M059J (cell line): ENCODE data around the gene DCAKD. TPM values are rescaled to one million over a fixed set of nuclear protein-coding genes. Genes with fewer than 3 reads are reported as not detected.
"Not testable (repeated sequence)": the region's sequence is repeated elsewhere in the genome, so short reads cannot be mapped to it uniquely, and the experiment has no call there.

Source experiments
- DNase-seq: peaks from one replicate; pipeline ENCODE4 v3.0.0-alpha.2; 2012; ENCODE audit warnings: low read depth
- total RNA-seq: library from RNA; depleted of rRNA; stranded (reverse); fragments of >200 nt; shearing (Covaris generic); gene quantifications from 2 replicates; pipeline ENCODE4 v1.2.3, GENCODE V29; 2014

The DCAKD gene
- total RNA-seq, 1 experiment from 2014 or later: 22.2 TPM

- no peak for DNase-seq
These were observed 16.2 kb upstream of the DCAKD start for GRCh38 chr17:45067637-45068036.

- DNase-seq: no peak
These were observed 11.8 kb upstream of the DCAKD start for GRCh38 chr17:45063198-45063597.

GRCh38 chr17:45061606-45062205 lies 10.3 kb upstream of the DCAKD start:
- DNase-seq: no peak

DNA sequence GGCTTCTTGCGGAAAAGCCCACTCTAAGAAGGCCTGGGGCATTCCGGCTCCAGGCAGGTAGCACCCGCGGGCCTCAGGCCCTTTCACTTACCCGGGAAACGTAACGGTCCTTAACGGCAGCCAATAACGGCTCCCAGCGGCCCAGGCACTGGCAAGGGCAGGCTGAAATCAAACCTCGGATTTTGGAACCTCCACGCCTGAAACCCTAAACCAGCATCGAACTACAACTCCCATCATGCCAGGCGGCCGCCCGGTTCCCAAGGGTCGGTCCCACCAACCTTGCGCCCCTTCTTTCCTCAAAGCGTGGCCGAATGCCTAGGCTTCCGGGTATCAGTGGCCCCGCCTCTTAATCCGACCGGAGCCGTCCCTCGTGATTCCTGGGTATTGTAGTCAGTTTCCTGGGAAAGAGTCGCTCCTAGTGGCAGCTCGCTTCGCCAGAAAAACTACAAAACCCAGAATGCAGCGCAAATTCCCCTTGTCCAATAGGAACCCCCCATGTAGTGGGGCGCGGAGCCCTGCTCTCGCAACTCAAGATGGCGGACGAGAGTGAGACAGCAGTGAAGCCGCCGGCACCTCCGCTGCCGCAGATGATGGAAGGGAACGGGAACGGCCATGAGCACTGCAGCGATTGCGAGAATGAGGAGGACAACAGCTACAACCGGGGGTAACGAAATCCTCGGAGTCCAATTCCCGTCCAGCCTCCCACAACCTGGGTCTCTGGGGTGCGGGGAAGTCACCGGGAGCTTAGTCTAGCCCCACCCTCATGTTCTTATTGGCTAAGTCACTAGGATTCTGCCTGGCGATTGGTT lies 9.6 kb upstream of the DCAKD start, which contains the start of gene NMT1:
Gene NMT1, plus strand, starts transcription at position 521 of the 809 bp plus-strand sequence. Its CDS starts 13 bp downstream, at position 534.
- DNase-seq: peak; percentile 99

GRCh38 chr17:45060382-45060796 lies 9.0 kb upstream of the DCAKD start:
- no peak for DNase-seq

DNA sequence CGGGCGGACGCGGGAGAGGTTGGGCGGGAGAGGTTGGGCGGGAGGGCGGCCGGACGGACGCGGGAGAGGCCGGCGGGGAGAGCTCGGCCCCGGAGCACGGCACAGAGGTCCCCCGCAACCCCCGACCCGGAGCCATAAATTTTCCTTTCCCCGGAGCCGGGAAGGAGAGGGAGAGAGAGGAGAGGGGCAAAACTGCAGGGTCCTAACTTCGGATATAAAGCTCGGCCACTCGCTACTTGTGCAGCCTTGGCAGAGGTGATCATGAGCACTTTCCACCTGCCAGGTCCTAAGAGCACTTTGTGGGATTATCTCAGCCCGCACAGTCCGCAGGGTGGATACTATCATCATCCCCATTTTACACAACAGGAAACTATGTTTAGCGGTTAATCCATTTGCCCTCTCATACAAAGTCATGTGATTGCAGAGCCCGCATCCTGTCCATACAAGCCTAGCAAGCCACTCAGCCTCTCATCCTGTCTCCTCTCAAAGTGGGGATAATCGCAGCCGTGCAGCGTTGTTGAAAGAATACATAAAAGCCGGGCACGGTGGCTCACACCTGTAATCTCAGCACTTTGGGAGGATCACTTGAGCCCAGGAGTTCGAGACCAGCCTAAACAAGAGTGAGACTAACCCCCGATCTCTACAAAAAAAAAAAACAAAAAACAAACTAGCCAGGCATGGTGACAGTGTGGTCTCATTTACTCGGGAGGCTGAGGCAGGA lies 780 bp upstream of the DCAKD start:
- DNase-seq: peak; percentile 42

DNA sequence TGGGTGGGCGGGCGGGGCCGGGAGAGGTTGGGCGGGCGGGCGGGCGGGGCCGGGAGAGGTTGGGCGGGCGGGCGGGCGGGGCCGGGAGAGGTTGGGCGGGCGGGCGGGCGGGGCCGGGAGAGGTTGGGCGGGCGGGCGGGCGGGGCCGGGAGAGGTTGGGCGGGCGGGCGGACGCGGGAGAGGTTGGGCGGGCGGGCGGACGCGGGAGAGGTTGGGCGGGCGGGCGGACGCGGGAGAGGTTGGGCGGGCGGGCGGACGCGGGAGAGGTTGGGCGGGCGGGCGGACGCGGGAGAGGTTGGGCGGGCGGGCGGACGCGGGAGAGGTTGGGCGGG lies 254 bp upstream of the DCAKD start:
- DNase-seq: not testable (repeated sequence)

GRCh38 chr17:45050481-45051059 lies 862 bp downstream of the DCAKD start:
- DNase-seq: peak; percentile 47

- no peak for DNase-seq
These were observed 2.5 kb downstream of the DCAKD start for GRCh38 chr17:45048795-45049563.

DNA sequence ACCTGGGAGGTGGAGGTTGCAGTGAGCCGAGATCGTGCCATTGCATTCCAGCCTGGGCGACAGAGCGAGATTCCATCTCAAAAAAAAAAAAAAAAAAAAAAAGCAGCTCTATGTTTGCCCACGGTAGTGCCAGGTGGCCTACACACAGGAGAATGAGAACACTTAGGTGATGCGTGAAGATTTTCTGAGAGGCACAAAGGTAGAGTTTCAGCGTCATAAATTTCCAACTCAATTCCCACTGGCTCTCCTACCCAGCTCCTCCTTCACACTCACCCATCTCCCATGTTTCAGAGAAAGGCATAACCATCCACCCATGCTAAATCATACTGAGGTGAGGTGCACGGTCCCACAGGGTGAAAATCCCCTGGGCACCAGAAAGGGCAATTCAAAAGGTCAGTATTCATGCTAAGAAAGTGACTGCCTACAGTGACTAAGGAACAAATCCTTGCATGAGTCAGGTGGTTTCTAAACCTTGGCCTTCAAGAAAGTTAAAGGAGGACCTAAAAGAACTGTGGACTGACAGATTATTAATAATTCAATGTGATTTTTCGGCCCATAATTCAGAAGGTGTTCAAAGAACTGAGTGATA lies 4.8 kb downstream of the DCAKD start:
- DNase-seq: peak; percentile 60

GRCh38 chr17:45043813-45044540 lies 7.5 kb downstream of the DCAKD start:
- DNase-seq: no peak

GRCh38 chr17:45042346-45043120 lies 8.9 kb downstream of the DCAKD start:
- no peak for DNase-seq

DNA sequence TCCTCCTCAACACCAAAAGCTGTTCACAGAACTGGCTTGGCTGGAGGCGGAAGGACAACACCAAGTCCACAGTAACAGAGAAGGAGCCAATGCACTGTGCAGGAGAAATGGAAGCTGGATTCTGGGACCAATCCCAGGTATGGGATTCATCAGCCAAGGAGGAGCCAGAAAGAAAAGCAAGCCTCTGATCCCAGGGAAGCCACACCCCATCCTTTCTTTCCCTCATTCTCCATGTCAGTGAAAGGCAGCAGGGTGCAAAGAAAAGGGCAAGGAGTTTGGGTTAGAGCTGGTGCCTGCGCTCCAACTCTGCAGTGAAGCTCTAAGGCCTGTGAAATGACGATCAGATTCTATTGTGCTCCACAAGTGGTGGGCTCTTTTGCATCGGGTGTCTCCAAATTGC lies 11.0 kb downstream of the DCAKD start:
- no peak for DNase-seq

DNA sequence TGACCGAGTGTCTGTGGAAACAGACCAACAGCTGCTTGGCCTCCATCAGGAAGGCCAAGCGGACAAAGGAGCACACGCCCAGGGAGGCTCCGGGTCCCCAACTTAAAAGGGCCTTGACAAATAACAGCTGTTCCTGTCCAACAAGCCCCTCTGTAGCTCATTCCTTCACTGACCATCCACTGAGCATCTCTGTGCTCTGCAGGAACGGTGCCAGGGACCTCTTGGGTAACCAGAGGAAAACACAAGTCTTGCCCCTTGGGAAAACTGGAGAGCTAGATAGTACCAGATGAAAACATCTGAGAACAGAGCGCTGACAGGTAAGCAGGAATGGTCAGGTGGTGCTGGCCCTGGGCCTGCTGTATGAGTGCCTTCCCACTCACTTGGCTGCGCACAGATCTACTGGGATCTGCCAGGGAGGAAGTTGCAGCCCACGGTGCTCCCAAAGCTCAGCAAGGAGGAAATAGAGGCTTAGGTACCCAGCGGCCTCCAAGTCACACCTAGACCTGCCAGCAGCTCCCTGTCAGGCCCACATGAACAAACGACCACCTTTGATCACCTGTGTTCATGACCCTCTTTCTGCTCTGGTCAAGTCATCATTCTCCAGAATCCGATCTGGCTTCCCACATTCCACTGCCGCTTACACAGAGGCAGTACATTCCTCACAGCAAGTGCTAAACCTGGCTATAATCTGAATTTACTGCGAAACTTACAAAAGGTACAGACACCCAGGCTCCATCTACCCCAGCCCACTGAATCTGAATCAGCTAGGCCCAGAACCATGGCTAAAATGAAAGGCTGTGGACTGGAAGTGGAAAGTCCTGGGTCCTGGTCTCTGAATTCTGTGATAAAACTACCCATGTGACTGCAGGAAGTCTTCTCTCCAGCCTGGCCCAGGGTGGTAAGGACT lies 12.5 kb downstream of the DCAKD start:
- DNase-seq: no peak

DNA sequence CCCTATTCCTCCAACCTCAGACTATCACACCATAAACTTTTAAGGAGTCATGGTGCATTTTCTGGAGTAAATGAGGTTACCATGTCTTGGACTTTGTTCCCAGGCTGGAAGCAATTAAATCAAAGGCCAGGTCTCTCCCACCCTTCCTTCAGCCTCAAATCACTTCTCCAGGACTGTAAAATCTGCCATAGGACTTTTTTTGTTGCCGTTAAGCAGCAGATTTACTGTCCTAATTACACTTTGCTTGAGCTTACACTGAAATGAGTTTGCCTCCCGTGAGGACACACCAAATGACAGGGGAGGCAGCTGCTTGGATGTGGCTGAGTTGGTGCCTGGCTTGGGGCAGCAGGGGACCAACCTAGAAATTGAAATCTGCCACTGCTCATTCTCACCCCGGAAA lies 14.7 kb downstream of the DCAKD start:
- no peak for DNase-seq

DNA sequence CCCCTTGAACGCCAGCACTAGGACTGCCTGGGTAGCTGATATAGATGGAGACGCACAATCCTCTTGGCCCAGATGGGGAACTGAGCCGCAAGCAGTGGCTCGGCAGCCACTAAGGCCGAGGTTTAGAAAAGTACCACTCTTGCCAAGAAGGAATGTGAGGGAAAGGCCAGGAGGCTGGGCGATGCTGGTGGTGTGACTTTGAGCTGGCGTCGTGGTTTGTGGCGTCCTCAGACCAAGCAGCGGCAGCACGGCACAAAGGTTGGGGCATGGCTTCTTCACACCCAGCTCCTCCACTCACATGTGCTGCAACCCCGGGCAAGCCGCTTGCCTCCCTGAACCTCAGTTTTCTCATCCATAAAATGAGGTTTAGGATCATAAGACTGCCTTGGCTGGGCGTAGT lies 15.6 kb downstream of the DCAKD start:
- DNase-seq: no peak

GRCh38 chr17:45034599-45034998 lies 16.8 kb downstream of the DCAKD start:
- DNase-seq: no peak

GRCh38 chr17:45032174-45032541 lies 19.3 kb downstream of the DCAKD start:
- no peak for DNase-seq
